RKO (cell line): ENCODE results near the gene PRPF18.

Experiments used
- DNase-seq: peaks from one replicate; pipeline ENCODE4 v3.0.0-alpha.2; 2016; ENCODE audit warnings: low spot score

PRPF18 gene

GRCh38 chr10:13642293-13642692 is 55.5 kb downstream of the PRPF18 start:
- DNase-seq, result no peak

- no peak for DNase-seq
Observed at GRCh38 chr10:13643016-13643415, 56.3 kb downstream of the PRPF18 start.

GRCh38 chr10:13644866-13645265 is 58.1 kb downstream of the PRPF18 start:
- no peak for DNase-seq

DNA sequence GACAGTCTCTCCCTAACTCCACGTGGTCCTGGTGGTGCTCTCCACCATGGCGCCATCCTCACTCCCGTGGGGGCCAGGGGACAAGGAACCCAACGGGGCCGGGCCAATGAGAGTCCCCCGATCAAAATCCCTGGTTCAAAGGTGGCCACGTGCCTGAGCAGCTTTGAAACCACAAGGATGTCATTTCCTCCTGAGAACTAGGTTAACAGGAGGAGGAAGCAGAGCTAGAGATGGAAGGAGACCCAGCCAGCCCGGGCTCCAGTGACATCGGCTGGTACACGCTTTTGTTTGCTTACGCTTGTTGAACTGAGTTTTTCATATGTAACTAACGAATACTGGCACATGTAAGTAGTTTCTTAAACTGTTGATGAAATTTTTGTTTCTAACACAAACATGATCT is 61.7 kb downstream of the PRPF18 start:
- DNase-seq, result no peak

GRCh38 chr10:13649844-13650520 is 63.2 kb downstream of the PRPF18 start:
- no peak for DNase-seq

GRCh38 chr10:13650961-13651360 is 64.2 kb downstream of the PRPF18 start:
- no peak for DNase-seq

DNA sequence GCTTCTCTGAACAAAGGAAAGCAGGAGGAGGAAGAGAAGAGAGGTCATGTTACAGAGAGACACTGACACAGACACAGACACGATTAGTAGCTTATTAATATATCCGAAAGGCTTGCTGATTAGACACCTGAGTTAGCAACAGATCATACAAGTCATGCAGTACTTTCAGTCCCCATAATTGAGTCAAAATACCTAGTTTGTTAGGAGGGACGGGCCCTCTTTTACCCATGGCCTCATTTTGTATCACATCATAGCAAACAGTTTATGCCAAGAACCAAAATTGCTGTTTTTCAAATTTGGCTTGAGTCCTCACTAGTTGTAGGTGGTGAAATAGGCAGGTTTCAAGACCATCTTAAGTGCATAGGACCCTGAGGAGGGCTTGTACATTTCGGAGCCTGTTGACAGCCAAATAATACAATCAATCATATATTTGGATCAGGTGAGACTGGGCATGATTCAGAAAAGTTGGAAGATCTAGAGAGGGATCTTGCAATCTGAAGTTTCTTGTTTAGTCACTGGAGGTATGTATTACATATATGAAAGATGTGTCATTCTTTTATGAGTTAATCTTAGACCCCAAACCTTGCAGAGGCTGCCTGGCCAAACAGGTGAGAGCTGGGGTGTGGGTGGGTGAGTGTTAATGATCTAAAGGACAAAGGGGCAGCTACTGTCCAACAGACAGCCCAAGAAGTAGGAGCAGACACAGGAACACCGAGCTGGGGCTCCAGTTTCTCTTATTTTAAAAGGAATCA is 65.4 kb downstream of the PRPF18 start:
- DNase-seq, result no peak

- DNase-seq, result no peak
Observed at GRCh38 chr10:13652860-13653259, 66.1 kb downstream of the PRPF18 start.

GRCh38 chr10:13654118-13654830 is 67.5 kb downstream of the PRPF18 start:
- no peak for DNase-seq

- no peak for DNase-seq
Observed at GRCh38 chr10:13654846-13655245, 68.1 kb downstream of the PRPF18 start.

- no peak for DNase-seq
Observed at GRCh38 chr10:13656337-13657100, 69.8 kb downstream of the PRPF18 start.

- DNase-seq, result no peak
Observed at GRCh38 chr10:13657101-13657680, 70.4 kb downstream of the PRPF18 start.

DNA sequence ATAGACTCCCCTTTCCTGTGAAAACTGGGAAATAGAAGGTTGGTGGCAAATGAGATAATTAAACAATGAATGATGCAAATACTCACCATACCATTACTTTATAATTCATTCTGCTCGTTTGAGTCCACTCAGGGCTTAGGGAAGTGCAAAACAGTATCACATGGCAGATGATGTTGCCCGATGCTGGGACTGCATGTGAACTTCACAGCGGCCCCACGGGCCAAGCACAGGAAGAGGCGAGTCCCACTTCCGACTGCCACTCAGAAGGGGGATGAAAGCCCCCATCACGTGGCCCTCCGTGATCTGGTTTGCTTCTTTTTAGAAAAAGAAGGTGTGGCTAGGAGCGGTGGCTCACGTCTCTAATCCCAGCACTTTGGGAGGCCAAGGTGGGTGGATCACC is 71.5 kb downstream of the PRPF18 start:
- no peak for DNase-seq

- DNase-seq, result no peak
Observed at GRCh38 chr10:13658871-13659685, 72.3 kb downstream of the PRPF18 start.

GRCh38 chr10:13659887-13660550 is 73.3 kb downstream of the PRPF18 start:
- peak; percentile 45 for DNase-seq

GRCh38 chr10:13660551-13660920 is 73.8 kb downstream of the PRPF18 start:
- peak; percentile 26 for DNase-seq

DNA sequence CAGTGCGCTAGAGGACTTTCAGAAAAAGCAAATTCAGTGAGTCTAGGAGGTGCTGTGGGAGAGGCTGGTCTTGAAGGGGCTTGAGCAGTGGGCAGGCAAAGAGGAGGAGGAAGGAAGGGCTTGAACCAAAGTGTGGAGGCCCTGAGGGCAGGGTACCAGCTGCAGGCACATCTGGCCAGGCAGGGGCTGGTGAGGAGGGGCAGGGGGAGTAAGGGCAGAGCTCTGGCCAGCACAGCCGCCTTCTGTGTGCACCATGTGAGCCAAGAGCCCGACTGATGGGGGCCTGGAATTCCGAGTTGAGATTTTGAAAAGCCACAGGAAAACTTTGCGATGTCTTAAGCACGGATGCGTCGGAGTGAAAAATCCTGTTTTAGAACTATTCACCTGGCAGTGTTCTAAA is 74.5 kb downstream of the PRPF18 start:
- no peak for DNase-seq

DNA sequence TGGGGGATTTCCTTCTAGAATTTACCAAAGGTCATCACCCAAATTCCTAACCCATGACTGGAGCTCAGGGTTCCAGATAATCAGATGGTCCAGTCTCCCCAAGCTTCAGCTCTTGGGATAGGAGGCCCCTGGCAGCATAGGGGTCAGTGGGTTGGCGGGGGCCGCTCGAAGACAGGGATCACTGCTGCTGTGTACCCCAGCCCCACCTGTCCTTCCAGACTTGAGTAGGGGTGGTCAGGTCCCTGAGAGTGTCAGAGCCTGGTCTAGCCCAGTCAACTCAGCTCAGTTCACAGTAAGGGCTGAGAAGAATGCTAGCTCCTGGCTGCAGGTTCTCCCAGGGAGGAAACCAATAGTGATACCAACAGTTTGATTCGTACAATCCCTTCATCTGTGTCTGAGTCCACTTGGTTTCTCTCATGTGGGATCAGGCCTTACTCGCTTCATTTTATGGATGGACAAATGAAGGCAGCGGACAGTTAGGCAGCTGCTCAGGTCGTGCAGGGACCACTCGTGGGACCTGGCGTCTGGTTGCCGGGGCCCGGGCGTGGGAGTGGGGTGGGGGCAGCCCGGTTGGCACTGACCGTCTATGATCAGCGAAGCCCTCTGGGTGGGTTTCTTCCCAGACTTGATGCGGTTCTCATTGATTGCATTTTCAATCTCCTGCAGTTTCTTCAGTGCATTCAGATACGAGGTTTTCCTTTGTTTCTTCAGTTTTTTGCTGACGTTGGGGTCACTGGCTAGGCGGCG is 78.9 kb downstream of the PRPF18 start:
- no peak for DNase-seq

DNA sequence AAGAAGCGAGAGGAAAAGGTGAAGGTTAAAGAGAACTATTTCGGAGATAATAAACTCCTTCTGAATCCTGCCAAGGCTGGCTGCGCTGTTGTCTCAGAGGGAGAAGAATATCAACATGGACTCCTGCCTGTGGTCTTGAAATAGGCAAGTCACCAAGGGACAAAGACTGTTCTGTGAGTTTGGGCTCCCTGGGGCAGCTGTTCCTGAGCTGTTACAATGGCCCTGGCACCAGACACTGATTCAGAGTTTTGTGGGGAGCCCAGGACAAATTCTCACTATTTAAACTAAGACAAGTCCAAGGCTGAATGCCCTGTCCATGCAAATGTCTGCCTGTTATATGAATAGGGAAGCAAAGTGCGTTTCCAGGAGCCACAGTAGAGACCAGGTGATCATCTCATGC is 81.4 kb downstream of the PRPF18 start:
- DNase-seq, result no peak
